HEK293T (cell line): Measurements from ENCODE around the gene CTNNA3.

Experiments
- CTCF ChIA-PET: fragments of 350-600 bp; formaldehyde crosslinking; extraction: SDS; loops from one replicate; lab custom pipeline; 2021; ENCODE audit warnings: antibody characterized with exemption, inconsistent platforms; lab: Yijun Ruan, JAX
- POLR2A ChIA-PET: fragments of 350-600 bp; formaldehyde crosslinking; extraction: SDS; loops from one replicate; lab custom pipeline; 2020; ENCODE audit warnings: antibody characterized with exemption, inconsistent platforms; lab: Yijun Ruan, JAX
- DNase-seq: peaks from one replicate; pipeline ENCODE4 v3.0.0; 2012; ENCODE audit warnings: mixed read lengths; ENCODE audit errors: extremely low spot score
- ARNT ChIP-seq: fragments of 450-650 bp; IDR thresholded peaks from 2 replicates; pipeline ENCODE4 v1.6.1; 2017; ENCODE audit warnings: mild to moderate bottlenecking
- BHLHE40 ChIP-seq: fragments of 450-650 bp; IDR thresholded peaks from 2 replicates; pipeline ENCODE4 v1.6.1; 2016; ENCODE audit warnings: mild to moderate bottlenecking, moderate library complexity, borderline replicate concordance
- CTBP1 ChIP-seq: fragments of 450-650 bp; IDR thresholded peaks from 2 replicates; pipeline ENCODE4 v1.6.1; 2016; ENCODE audit warnings: borderline replicate concordance
- ELF4 ChIP-seq: fragments of 450-650 bp; IDR thresholded peaks from 2 replicates; pipeline ENCODE4 v1.6.1; 2017; ENCODE audit warnings: antibody characterized with exemption
- FOXA1 ChIP-seq: fragments of 450-650 bp; IDR thresholded peaks from 2 replicates; pipeline ENCODE4 v1.6.1; 2016; ENCODE audit warnings: mild to moderate bottlenecking
- FOXK2 ChIP-seq: fragments of 450-650 bp; IDR thresholded peaks from 2 replicates; pipeline ENCODE4 v1.6.1; 2016; ENCODE audit warnings: mild to moderate bottlenecking
- FOXM1 ChIP-seq: fragments of 450-650 bp; IDR thresholded peaks from 2 replicates; pipeline ENCODE4 v1.6.1; 2017; ENCODE audit warnings: mild to moderate bottlenecking, borderline replicate concordance
- HDGF ChIP-seq: fragments of 450-650 bp; IDR thresholded peaks from 2 replicates; pipeline ENCODE4 v1.6.1; 2017; ENCODE audit warnings: antibody characterized with exemption, borderline replicate concordance
- L3MBTL2 ChIP-seq: fragments of 450-650 bp; conservative IDR thresholded peaks from 2 replicates; pipeline ENCODE4 v1.6.1; 2016; ENCODE audit warnings: mild to moderate bottlenecking
- LEF1 ChIP-seq: fragments of 450-650 bp; IDR thresholded peaks from 2 replicates; pipeline ENCODE4 v1.6.1; 2017; ENCODE audit warnings: mild to moderate bottlenecking, borderline replicate concordance
- NFRKB ChIP-seq: fragments of 450-650 bp; IDR thresholded peaks from 2 replicates; pipeline ENCODE4 v1.6.1; 2016; ENCODE audit warnings: mild to moderate bottlenecking, moderate library complexity
- PKNOX1 ChIP-seq: fragments of 450-650 bp; IDR thresholded peaks from 2 replicates; pipeline ENCODE4 v1.6.1; 2016
- SP1 ChIP-seq: fragments of 450-650 bp; IDR thresholded peaks from 2 replicates; pipeline ENCODE4 v1.6.1; 2017
- SUZ12 ChIP-seq: fragments of 450-650 bp; IDR thresholded peaks from 2 replicates; pipeline ENCODE4 v1.6.1; 2016; ENCODE audit warnings: mild to moderate bottlenecking
- TARDBP ChIP-seq: fragments of 450-650 bp; IDR thresholded peaks from 2 replicates; pipeline ENCODE4 v1.6.1; 2016
- ZNF384 ChIP-seq: fragments of 450-650 bp; IDR thresholded peaks from 2 replicates; pipeline ENCODE4 v1.6.1; 2016

The CTNNA3 gene

GRCh38 chr10:67151471-67151870 is 544.5 kb downstream of the CTNNA3 start:
- TF ChIP-seq BHLHE40 (no peak), ZNF384 (no peak), LEF1 (no peak), HDGF (no peak), PKNOX1 (no peak), ARNT (no peak), FOXK2 (no peak), SUZ12 (no peak), SP1 (no peak), FOXA1 (no peak), ELF4 (no peak), L3MBTL2 (no peak), FOXM1 (no peak), TARDBP (no peak), NFRKB (no peak), CTBP1 (no peak)
- ChIA-PET CTCF (no interaction called here), POLR2A (no interaction called here)
- no peak for DNase-seq

GRCh38 chr10:67144530-67144929 is 551.5 kb downstream of the CTNNA3 start:
- no peak for DNase-seq
- TF ChIP-seq SP1 (no peak), HDGF (no peak), BHLHE40 (no peak), PKNOX1 (no peak), NFRKB (no peak), L3MBTL2 (no peak), ZNF384 (no peak), ARNT (no peak), SUZ12 (no peak), CTBP1 (no peak), FOXA1 (no peak), LEF1 (no peak), FOXM1 (no peak), ELF4 (no peak), FOXK2 (no peak)
- CTCF ChIA-PET, result no interaction called here
- POLR2A ChIA-PET, result no interaction called here

GRCh38 chr10:67141300-67141699 is 554.7 kb downstream of the CTNNA3 start:
- TF ChIP-seq BHLHE40 (no peak), ZNF384 (no peak), ARNT (no peak)
- CTCF ChIA-PET, result interaction anchor here (0.7 kb wide), 1 partner anchor 77 kb away, joined by 3 read pairs; no protein-coding TSS in a partner anchor
- DNase-seq, result no peak
- POLR2A ChIA-PET, result no interaction called here

GRCh38 chr10:67140641-67141040 is 555.4 kb downstream of the CTNNA3 start:
- POLR2A ChIA-PET, result no interaction called here
- no peak for TF ChIP-seq L3MBTL2
- TF ChIP-seq FOXK2, result no peak
- TF ChIP-seq ZNF384, result no peak
- TF ChIP-seq FOXA1, result no peak
- no peak for TF ChIP-seq BHLHE40
- TF ChIP-seq SUZ12, result no peak
- no peak for TF ChIP-seq HDGF
- TF ChIP-seq ARNT, result no peak
- TF ChIP-seq PKNOX1, result no peak
- TF ChIP-seq CTBP1, result no peak
- TF ChIP-seq FOXM1, result no peak
- DNase-seq, result no peak
- CTCF ChIA-PET, result no interaction called here

- TF ChIP-seq BHLHE40 (no peak), FOXA1 (no peak), SP1 (no peak), PKNOX1 (no peak)
- DNase-seq, result no peak
- ChIA-PET POLR2A (no interaction called here), CTCF (no interaction called here)
These were observed 568.6 kb downstream of the CTNNA3 start for GRCh38 chr10:67127441-67127840.

GRCh38 chr10:67119651-67120050 is 576.3 kb downstream of the CTNNA3 start:
- ChIA-PET CTCF (no interaction called here), POLR2A (no interaction called here)
- TF ChIP-seq SP1 (no peak), CTBP1 (no peak), PKNOX1 (no peak), FOXK2 (no peak), LEF1 (no peak), BHLHE40 (no peak), FOXA1 (no peak), TARDBP (no peak), ELF4 (no peak), SUZ12 (no peak), ARNT (no peak), FOXM1 (no peak), HDGF (no peak), ZNF384 (no peak), L3MBTL2 (no peak), NFRKB (no peak)
- DNase-seq, result no peak
